IMR-90 (cell line): ENCODE measurements around the gene MUC20.

Experiments used
- BHLHE40 ChIP-seq: fragments of 150-350 bp; IDR thresholded peaks from 2 replicates; pipeline ENCODE4 v1.6.1; 2016; ENCODE audit warnings: mild to moderate bottlenecking, low read depth, low read length
- CEBPB ChIP-seq: IDR thresholded peaks from 2 replicates; pipeline ENCODE4 v1.6.1; 2012; ENCODE audit warnings: low read depth, low read length, improper control_type of control experiment
- FOS ChIP-seq: fragments of 150-350 bp; IDR thresholded peaks from 2 replicates; pipeline ENCODE4 v1.6.1; 2016; ENCODE audit warnings: low read depth, low read length
- MAFK ChIP-seq: IDR thresholded peaks from 2 replicates; pipeline ENCODE4 v1.6.1; 2012; ENCODE audit warnings: low read depth, low read length, improper control_type of control experiment
- MXI1 ChIP-seq: IDR thresholded peaks from 2 replicates; pipeline ENCODE4 v1.6.1; 2012; ENCODE audit warnings: low read depth, mild to moderate bottlenecking, low read length, moderate library complexity, borderline replicate concordance
- NFE2L2 ChIP-seq: fragments of 150-350 bp; IDR thresholded peaks from 2 replicates; pipeline ENCODE4 v1.6.1; 2016; ENCODE audit warnings: low read depth, mild to moderate bottlenecking, low read length
- POLR2A ChIP-seq: IDR thresholded peaks from 2 replicates; pipeline ENCODE4 v1.6.1; 2012; ENCODE audit warnings: mild to moderate bottlenecking, low read depth, low read length
- RAD21 ChIP-seq: IDR thresholded peaks from 2 replicates; pipeline ENCODE4 v1.6.1; 2012; ENCODE audit warnings: low read length, improper control_type of control experiment
- RCOR1 ChIP-seq: IDR thresholded peaks from 2 replicates; pipeline ENCODE4 v1.6.1; 2012; ENCODE audit warnings: mild to moderate bottlenecking, low read length, improper control_type of control experiment; ENCODE audit not compliant: insufficient replicate concordance
- RFX5 ChIP-seq: IDR thresholded peaks from 2 replicates; pipeline ENCODE4 v1.8.0; 2012; ENCODE audit warnings: low read depth, mild to moderate bottlenecking, low read length, moderate library complexity
- SMC3 ChIP-seq: fragments of 150-350 bp; IDR thresholded peaks from 2 replicates; pipeline ENCODE4 v1.6.1; 2016; ENCODE audit warnings: low read depth, mild to moderate bottlenecking, antibody characterized with exemption, low read length, moderate library complexity
- TF ChIP-seq, protein P1 (sequence below): conservative IDR thresholded peaks from 2 replicates; pipeline ENCODE4 v1.5.1; 2012; ENCODE audit warnings: mild to moderate bottlenecking, low read depth, low read length, improper control_type of control experiment
- TF ChIP-seq, protein P2 (sequence below): fragments of 150-350 bp; IDR thresholded peaks from 2 replicates; pipeline ENCODE4 v1.6.1; 2016; ENCODE audit warnings: low read depth, mild to moderate bottlenecking, low read length, moderate library complexity, borderline replicate concordance
- TF ChIP-seq, protein P3 (sequence below): fragments of 150-350 bp; IDR thresholded peaks from 2 replicates; pipeline ENCODE4 v1.6.1; 2017; ENCODE audit warnings: mild to moderate bottlenecking, antibody characterized with exemption, low read length, low read depth

DNA sequence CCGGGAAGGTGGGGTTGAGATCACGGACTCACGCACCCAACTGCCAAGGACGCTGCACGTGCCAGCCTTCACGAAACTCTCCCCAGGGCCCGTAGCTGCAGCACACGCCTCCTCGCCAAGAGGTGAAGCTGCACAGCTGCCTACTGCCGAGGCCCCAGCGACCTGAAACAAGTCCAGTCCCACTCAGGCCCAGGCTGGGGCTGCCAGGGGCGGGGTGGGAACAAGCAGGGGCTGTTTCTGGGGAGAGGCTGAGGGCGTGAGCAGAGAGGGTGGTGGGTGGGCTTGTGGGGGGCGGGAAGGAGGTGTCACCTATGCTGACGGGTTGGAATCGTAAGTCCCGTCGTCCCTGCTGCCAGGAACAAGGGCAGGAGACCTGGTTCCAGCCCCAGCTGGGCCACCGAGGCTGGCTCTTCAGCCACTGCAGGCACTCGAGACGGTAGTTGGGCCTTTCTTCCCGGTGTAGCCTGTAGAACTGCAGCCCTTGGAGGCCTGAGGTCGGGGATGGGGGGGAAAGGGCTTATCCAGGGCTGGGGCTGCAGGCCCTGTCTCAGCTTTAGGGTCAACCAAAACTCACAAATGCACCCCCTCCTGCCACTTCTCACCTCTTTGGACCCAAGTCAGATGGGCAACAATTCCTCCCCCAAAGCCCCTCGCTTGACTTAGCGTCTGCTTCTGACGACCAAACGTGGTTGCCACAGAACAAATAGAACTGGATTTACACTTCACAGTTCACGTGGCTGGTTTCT is 44.4 kb downstream of the MUC20 start:
- TF ChIP-seq, protein P1, sequence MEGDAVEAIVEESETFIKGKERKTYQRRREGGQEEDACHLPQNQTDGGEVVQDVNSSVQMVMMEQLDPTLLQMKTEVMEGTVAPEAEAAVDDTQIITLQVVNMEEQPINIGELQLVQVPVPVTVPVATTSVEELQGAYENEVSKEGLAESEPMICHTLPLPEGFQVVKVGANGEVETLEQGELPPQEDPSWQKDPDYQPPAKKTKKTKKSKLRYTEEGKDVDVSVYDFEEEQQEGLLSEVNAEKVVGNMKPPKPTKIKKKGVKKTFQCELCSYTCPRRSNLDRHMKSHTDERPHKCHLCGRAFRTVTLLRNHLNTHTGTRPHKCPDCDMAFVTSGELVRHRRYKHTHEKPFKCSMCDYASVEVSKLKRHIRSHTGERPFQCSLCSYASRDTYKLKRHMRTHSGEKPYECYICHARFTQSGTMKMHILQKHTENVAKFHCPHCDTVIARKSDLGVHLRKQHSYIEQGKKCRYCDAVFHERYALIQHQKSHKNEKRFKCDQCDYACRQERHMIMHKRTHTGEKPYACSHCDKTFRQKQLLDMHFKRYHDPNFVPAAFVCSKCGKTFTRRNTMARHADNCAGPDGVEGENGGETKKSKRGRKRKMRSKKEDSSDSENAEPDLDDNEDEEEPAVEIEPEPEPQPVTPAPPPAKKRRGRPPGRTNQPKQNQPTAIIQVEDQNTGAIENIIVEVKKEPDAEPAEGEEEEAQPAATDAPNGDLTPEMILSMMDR = no peak
- TF ChIP-seq, protein P2, sequence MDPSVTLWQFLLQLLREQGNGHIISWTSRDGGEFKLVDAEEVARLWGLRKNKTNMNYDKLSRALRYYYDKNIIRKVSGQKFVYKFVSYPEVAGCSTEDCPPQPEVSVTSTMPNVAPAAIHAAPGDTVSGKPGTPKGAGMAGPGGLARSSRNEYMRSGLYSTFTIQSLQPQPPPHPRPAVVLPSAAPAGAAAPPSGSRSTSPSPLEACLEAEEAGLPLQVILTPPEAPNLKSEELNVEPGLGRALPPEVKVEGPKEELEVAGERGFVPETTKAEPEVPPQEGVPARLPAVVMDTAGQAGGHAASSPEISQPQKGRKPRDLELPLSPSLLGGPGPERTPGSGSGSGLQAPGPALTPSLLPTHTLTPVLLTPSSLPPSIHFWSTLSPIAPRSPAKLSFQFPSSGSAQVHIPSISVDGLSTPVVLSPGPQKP = no peak
- no peak for TF ChIP-seq POLR2A
- TF ChIP-seq CEBPB = no peak
- TF ChIP-seq, protein P3, sequence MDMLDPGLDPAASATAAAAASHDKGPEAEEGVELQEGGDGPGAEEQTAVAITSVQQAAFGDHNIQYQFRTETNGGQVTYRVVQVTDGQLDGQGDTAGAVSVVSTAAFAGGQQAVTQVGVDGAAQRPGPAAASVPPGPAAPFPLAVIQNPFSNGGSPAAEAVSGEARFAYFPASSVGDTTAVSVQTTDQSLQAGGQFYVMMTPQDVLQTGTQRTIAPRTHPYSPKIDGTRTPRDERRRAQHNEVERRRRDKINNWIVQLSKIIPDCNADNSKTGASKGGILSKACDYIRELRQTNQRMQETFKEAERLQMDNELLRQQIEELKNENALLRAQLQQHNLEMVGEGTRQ = no peak
- TF ChIP-seq MAFK = no peak
- TF ChIP-seq NFE2L2 = no peak
- TF ChIP-seq RFX5 = no peak
- TF ChIP-seq SMC3 = no peak
- TF ChIP-seq RCOR1 = no peak
- no peak for TF ChIP-seq FOS
- no peak for TF ChIP-seq RAD21
- no peak for TF ChIP-seq BHLHE40
- TF ChIP-seq MXI1 = no peak
